Fibroblast of villous mesenchyme (primary cell): ENCODE results near the gene GRIN3B. TPM values are rescaled to one million over a fixed set of nuclear protein-coding genes. Genes with fewer than 3 reads are reported as not detected.

Experiments
- DNase-seq: peaks from one replicate; pipeline ENCODE4 v3.0.0-alpha.2; 2010; ENCODE audit warnings: low read depth
- H3K4me3 ChIP-seq: 2 replicates; pipeline ENCODE4 v1.5.1; 2011; ENCODE audit warnings: low read depth, mild to moderate bottlenecking, low read length
- total RNA-seq: library from RNA; depleted of rRNA; stranded (reverse); fragments of >200 nt; gene quantifications from 2 replicates; pipeline ENCODE4 v1.2.3, GENCODE V29; 2012
- TF ChIP-seq, protein P1 (sequence below): IDR thresholded peaks from 2 replicates; pipeline ENCODE4 v1.5.1; 2012; ENCODE audit warnings: low read depth, mild to moderate bottlenecking, low read length; ENCODE audit not compliant: insufficient read depth

The GRIN3B gene
- total RNA-seq, 1 donor = under 0.01 TPM

- DNase-seq = no peak
- no peak overlapping the region for H3K4me3 ChIP-seq
- TF ChIP-seq, protein P1, sequence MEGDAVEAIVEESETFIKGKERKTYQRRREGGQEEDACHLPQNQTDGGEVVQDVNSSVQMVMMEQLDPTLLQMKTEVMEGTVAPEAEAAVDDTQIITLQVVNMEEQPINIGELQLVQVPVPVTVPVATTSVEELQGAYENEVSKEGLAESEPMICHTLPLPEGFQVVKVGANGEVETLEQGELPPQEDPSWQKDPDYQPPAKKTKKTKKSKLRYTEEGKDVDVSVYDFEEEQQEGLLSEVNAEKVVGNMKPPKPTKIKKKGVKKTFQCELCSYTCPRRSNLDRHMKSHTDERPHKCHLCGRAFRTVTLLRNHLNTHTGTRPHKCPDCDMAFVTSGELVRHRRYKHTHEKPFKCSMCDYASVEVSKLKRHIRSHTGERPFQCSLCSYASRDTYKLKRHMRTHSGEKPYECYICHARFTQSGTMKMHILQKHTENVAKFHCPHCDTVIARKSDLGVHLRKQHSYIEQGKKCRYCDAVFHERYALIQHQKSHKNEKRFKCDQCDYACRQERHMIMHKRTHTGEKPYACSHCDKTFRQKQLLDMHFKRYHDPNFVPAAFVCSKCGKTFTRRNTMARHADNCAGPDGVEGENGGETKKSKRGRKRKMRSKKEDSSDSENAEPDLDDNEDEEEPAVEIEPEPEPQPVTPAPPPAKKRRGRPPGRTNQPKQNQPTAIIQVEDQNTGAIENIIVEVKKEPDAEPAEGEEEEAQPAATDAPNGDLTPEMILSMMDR = no peak
These were observed 5.0 kb upstream of the GRIN3B start for GRCh38 chr19:995051-995827.

DNA sequence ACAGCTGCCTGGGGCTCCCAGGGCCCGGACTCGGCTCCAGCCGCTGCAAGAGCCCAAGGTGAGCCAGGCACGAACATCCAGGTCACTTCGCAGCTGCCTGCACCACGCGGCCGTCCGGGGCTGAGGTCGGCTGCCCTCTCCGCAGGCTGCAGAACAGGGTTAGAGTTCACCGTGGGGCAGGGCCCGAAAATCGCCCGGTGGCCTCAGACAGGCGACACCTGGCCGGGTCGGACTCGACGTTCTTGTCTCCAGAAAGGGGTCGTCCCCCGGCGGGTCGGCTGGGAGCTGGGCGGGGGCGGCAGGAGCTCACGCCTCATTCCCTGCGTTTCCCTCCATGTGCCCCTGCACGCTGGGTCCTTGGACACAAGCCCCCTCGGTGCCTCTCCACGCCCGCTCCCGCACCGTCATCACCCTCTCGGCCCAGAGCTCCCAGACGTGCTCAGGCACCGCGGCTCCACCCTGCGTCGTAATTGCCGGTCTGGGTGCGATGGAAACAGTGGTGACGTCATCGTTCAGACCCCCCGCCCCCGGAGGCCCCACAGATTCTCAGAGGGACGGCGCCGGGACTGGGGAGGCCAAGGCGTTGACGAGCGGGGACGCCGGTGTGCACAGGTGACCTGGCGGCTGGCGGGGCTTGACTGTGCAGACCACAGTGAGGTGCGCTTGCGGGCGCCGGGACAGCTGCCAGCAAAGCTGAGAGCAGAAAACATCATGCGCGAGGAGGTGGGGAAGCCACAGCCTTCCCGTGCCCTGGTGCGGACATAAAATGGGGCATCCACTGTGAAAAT is 4.0 kb upstream of the GRIN3B start:
- TF ChIP-seq, protein P1 = no peak
- peak; percentile 74 for DNase-seq
- H3K4me3 ChIP-seq = peak overlapping the region; percentile 37

DNA sequence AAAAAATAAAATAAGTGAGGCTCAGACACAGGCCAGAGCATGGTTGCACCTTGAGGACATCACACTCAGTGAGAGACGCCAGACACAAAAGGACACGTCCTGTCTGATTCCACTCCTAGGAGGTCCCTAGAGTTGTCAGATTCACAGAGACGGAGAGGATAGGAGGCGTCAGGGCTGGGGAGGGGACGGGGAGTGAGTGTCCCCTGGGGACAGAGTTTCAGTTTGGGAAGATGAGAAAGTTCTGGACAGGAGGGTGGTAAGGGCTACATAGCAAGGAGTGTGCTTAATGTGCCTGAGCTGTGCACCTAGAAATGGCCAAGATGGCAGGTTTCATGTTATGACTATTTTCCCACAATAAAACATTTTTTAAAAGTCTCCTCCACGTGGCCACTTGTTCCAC is 2.2 kb upstream of the GRIN3B start:
- no peak for DNase-seq
- TF ChIP-seq, protein P1 = no peak
- H3K4me3 ChIP-seq = no peak overlapping the region

GRCh38 chr19:999379-999719 is 870 bp upstream of the GRIN3B start:
- no peak overlapping the region for H3K4me3 ChIP-seq
- no peak for DNase-seq
- TF ChIP-seq, protein P1 = no peak

DNA sequence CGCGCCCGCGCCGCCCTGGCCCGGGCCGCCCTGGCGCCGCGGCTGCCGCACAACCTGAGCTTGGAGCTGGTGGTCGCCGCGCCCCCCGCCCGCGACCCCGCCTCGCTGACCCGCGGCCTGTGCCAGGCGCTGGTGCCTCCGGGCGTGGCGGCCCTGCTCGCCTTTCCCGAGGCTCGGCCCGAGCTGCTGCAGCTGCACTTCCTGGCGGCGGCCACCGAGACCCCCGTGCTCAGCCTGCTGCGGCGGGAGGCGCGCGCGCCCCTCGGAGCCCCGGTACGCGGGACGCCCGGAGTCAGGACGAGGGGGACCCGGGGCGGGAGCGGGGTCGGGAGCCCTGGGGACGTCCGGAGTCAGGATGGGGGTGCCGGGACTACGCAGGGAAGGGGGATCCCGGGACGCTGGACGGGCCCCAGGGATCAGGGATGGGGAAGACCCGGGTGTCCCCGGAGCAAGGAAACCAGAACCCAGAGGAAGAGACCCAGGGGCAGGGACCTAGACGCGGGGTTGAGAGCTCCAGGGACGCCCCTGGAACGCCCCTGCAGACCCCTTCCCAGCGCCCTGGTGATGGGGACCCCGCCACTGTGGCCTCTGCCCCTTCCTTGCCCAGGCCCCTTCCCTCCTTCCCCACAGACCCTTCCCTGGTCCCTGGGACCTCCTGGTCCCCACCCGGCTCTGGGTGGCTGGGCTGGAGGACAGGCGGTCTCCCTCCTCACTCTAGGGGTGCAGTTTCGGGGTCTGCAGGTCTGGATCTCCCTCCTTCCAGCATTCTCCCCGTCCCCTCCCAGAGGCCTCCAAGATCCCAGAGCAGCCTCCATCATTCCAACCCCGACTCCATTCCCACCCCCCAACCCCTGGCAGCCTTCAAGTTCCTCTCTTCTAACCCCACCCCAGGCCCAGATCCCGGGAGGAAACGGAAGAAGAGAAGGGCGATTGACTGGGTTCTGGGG is 645 bp downstream of the GRIN3B start:
- DNase-seq = no peak
- TF ChIP-seq, protein P1 = no peak
- no peak overlapping the region for H3K4me3 ChIP-seq

DNA sequence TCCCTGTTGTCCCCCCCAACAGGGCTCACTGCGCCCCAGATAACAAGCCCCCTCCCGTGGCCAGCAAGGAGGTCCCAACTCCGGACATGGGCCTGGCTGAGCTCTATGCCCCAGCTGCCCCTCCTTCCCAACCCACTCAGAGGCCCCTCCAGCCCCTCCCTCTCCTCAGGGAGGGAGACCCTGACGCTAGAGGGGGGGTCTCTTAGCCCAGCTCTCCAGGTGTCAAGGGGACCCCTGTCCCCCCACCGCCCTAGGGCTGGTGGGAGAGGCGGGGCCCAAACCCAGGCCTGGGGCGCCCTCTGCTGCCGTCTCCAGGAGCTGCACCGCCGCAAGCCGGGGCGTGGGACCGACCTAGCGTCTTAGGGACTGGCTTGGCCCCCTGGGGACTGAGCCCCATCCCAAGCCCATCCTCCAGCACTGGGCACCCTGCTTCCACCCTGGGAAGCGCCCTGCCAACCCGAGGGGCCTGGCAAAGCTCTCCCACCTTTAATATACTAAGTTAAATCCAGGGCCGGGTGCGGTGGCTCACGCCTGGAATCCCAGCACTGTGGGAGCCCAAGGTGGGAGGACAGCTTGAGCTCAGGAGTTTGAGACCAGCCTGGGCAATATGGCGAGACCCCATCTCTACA is 1.4 kb downstream of the GRIN3B start:
- DNase-seq = no peak
- TF ChIP-seq, protein P1 = peak; percentile 77
- H3K4me3 ChIP-seq = no peak overlapping the region
